LNCAP (cell line): ENCODE measurements around the gene RXRA.

ENCODE experiments used
- TF ChIP-seq, protein P1 (sequence below): fragments of 450-650 bp; IDR thresholded peaks from 2 replicates; pipeline ENCODE4 v1.5.1; 2017; ENCODE audit warnings: mild to moderate bottlenecking

Gene RXRA

DNA sequence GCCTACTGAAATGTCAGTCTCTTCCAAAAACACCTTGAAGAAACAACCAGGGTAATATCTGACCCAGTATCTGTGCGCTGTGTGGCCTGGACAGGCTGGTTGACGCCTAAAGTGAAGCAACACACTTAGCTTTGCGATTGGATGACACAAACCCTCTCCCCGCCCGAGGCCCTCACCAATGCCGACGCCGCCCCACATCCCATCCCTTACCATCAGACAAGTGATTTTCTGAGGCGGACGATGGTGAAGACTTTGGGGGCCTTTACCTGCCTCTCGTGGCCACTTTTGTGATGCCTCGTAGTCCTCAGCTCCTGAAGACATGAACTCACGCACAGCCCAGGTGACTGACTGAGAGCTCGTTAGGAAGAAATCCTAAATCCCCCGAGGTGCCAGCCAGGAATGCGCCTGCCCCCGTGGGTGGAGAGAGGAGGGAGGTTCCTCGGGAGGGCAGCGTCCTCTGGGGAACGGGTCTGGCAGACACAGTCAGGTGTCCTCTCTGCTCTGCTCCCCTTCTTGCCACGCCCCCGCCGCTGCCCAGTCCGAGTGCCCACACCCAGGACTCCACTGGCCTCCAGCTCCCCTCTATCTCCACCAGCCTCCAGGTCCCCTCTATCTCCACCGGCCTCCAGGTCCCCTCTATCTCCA lies 31.0 kb upstream of the RXRA start:
- TF ChIP-seq, protein P1, sequence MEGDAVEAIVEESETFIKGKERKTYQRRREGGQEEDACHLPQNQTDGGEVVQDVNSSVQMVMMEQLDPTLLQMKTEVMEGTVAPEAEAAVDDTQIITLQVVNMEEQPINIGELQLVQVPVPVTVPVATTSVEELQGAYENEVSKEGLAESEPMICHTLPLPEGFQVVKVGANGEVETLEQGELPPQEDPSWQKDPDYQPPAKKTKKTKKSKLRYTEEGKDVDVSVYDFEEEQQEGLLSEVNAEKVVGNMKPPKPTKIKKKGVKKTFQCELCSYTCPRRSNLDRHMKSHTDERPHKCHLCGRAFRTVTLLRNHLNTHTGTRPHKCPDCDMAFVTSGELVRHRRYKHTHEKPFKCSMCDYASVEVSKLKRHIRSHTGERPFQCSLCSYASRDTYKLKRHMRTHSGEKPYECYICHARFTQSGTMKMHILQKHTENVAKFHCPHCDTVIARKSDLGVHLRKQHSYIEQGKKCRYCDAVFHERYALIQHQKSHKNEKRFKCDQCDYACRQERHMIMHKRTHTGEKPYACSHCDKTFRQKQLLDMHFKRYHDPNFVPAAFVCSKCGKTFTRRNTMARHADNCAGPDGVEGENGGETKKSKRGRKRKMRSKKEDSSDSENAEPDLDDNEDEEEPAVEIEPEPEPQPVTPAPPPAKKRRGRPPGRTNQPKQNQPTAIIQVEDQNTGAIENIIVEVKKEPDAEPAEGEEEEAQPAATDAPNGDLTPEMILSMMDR = no peak

DNA sequence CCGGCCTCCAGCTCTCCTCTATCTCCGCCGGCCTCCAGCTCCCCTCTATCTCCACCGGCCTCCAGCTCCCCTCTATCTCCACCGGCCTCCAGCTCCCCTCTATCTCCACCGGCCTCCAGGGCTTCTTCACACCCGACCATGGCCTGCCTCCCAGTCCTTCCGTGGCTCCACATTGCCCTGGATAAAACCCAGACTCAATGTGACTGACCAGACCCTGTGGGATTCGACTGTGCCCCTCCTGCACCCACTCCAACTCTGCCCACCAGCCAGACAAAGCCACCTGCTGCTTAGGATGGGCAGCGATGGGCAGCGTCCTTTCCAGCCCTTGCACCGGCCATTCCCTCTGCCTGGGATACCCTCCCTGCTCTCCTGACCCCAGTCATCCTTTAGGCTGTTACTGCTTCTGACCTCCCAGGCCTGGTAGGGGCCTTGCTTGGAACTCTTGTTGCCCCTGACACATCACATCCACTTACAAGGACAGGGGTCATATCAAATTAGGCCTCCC lies 30.5 kb upstream of the RXRA start:
- TF ChIP-seq, protein P1 = no peak

DNA sequence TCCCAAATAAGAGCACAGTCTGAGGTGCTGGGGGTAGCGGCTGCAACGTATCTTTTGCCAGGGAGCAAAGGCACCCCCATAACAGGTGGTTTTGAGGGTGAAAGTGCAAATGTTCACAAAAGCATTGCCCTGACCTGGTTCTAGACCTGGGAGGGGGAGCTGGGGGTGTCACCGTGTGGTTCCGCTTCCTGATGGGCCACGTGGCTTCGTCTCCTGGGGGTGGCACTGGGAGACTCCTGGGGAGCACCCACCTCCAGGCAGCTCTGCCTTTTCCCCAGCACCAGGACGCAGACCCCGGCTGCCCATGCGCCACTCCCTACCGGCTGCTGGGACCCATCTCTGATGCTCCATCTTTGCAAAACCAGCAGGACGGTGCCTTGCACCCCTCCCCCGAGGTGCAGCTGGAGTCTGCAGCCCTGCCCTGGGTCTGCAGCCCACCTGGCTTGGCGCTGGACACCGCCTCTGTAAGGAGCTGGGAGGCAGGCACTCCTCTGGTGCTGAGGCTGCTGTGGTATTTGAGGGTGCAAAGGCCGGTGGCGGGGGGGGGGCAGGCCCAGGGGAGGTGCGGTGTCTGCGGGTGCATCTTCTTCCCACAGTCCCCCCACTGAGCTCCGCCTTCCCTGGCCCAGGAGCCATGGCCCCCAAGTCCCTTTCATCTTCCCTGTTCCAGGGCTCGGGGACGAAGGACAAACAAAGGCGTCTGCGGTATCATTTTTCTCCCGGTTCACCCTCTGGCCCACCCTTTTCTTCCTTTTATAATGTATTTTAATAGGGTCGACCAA lies 29.8 kb upstream of the RXRA start:
- TF ChIP-seq, protein P1 = no peak

DNA sequence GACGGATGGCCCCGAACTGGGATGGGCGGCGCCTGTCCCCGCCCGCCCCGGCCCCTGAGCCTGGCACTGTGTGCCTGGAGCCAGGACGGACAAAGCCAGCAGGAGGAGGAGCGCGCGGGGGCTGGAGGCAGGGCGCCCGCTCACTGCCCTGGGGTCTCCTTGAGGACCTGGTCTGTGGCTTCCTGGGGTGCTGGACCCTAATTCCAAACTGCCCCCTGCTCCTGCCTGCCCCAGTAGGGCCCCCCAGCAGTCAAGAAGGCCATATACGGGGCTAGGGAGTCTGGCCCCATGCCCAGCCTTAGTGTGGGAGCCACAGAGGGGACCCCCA lies 29.2 kb upstream of the RXRA start:
- TF ChIP-seq, protein P1 = no peak

DNA sequence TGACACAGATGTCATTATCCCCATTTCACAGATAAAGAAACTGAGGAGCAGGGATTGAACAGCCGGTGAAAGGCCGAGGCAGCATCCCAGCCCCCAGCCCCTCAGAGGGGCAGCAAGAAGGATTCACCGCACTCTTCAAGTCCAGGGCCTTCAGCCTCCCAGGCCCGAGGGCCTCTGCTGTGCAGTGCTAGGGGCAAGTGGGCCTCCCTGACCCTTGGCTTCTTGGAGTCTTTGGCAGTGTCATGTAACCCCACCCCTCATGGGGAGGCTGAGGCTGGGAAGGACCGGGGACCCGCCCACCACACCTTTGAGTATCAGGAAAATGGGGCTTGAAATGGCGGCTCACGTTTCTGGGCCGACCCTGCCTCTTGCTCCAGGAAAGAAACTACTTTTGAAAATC lies 28.7 kb upstream of the RXRA start:
- TF ChIP-seq, protein P1 = no peak

DNA sequence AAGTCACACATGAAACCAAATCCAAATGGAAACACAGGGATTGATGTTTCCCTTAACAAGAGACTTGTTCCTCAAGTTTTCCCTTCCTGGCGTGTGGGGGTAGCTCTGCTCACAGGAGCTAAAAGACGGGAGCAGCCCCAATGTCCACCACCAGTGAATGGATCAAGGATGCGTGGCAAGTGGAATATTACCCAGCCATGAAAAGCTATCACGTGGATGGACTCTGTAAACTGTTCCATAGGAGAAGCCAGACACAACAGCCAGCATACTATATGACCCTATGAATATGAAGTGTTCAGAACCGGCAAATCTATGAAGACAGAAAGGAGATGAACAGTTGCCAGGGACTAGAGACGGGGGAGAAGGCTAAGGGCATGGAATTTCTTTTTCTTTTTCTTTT lies 28.3 kb upstream of the RXRA start:
- TF ChIP-seq, protein P1 = no peak

DNA sequence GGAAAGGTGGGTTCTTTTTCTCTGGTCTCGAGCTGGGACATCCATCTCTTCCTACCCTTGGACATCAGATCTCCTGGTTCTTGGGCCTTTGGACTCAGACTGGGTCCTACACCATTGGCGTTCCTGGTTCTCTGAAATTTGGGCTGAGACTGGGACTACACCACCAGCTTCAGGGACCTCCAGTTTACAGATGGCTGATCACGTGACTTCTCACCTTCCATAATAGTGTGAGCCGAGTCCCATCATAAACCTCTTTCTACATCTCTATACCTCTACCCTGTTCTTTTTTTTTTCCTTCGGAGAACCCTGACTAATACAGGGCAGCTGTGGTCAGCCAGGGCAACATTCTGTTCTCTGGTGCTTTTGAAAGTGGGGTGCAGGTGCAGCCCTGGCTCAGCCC lies 27.2 kb upstream of the RXRA start:
- TF ChIP-seq, protein P1 = no peak
